HEK293 (cell line): Measurements from ENCODE around the gene ACADVL.

Source experiments
- CTCF ChIA-PET: fragments of 350-600 bp; formaldehyde crosslinking; extraction: SDS; loops from one replicate; lab custom pipeline; 2021; ENCODE audit warnings: antibody characterized with exemption; lab: Yijun Ruan, JAX
- POLR2A ChIA-PET: fragments of 300-600 bp; formaldehyde crosslinking; extraction: SDS; loops from one replicate; lab custom pipeline; 2020; ENCODE audit warnings: antibody characterized with exemption, inconsistent platforms; lab: Yijun Ruan, JAX
- H3K27ac ChIP-seq: fragments of 200-500 bp; sonication (Bioruptor generic); 2 replicates; pipeline ENCODE4 v1.5.1; 2014; ENCODE audit warnings: low read depth, low read length, control low read depth, inconsistent platforms; ENCODE audit errors: extremely low read depth
- H3K36me3 ChIP-seq, 2 experiments: fragments of 200-500 bp in 1 of 2; sonication (Bioruptor generic) in 1 of 2; 1 replicate in 1 of 2; 2 replicates in 1 of 2; pipeline ENCODE4 v1.5.1; 2014 to 2017; ENCODE audit warnings: inconsistent platforms in 2 of 2, low read length in 2 of 2; ENCODE audit not compliant: control insufficient read depth in 2 of 2, insufficient read depth in 1 of 2
- H3K4me1 ChIP-seq: fragments of 200-500 bp; sonication (Bioruptor generic); 2 replicates; pipeline ENCODE4 v1.5.1; 2014; ENCODE audit warnings: mild to moderate bottlenecking, low read length, inconsistent platforms; ENCODE audit not compliant: control insufficient read depth, insufficient read depth
- H3K4me3 ChIP-seq: 2 replicates; pipeline ENCODE4 v1.5.1; 2011; ENCODE audit warnings: low read depth, mild to moderate bottlenecking, control low read depth, low read length, moderate library complexity
- H3K9me3 ChIP-seq: fragments of 200-500 bp; sonication (Bioruptor generic); 2 replicates; pipeline ENCODE4 v1.5.1; 2014; ENCODE audit warnings: low read depth, low read length, inconsistent platforms; ENCODE audit not compliant: control insufficient read depth, insufficient read depth
- BCL11B ChIP-seq: fragments of 450-650 bp; formaldehyde crosslinking; IDR thresholded peaks from 2 replicates; pipeline ENCODE4 v1.5.1; 2016; ENCODE audit warnings: low read depth, missing biosample characterization, missing genetic modification characterization
- KLF1 ChIP-seq: fragments of 450-650 bp; formaldehyde crosslinking; IDR thresholded peaks from 2 replicates; pipeline ENCODE4 v1.5.1; 2016; ENCODE audit warnings: missing biosample characterization, missing genetic modification characterization
- PRDM1 ChIP-seq: fragments of 450-650 bp; formaldehyde crosslinking; IDR thresholded peaks from 2 replicates; pipeline ENCODE4; 2016; ENCODE audit warnings: missing biosample characterization, missing genetic modification characterization
- RBAK ChIP-seq: fragments of 450-650 bp; formaldehyde crosslinking; IDR thresholded peaks from 2 replicates; pipeline ENCODE4 v1.5.1; 2016; ENCODE audit warnings: missing biosample characterization, missing genetic modification characterization
- YY1 ChIP-seq: fragments of 450-650 bp; formaldehyde crosslinking; IDR thresholded peaks from 2 replicates; pipeline ENCODE4 v1.5.1; 2018; ENCODE audit warnings: missing biosample characterization, missing genetic modification characterization
- ZBTB17 ChIP-seq: fragments of 450-650 bp; formaldehyde crosslinking; IDR thresholded peaks from 2 replicates; pipeline ENCODE4 v1.5.1; 2016; ENCODE audit warnings: missing biosample characterization, missing genetic modification characterization
- ZBTB21 ChIP-seq: fragments of 450-650 bp; formaldehyde crosslinking; IDR thresholded peaks from 2 replicates; pipeline ENCODE4 v1.5.1; 2017; ENCODE audit warnings: missing biosample characterization, missing genetic modification characterization
- ZEB2 ChIP-seq: fragments of 450-650 bp; formaldehyde crosslinking; IDR thresholded peaks from 2 replicates; pipeline ENCODE4 v1.5.1; 2016; ENCODE audit warnings: missing biosample characterization, missing genetic modification characterization
- ZFP3 ChIP-seq: fragments of 450-650 bp; formaldehyde crosslinking; IDR thresholded peaks from 2 replicates; pipeline ENCODE4 v1.5.1; 2016; ENCODE audit warnings: low read depth, missing biosample characterization, missing genetic modification characterization
- ZNF155 ChIP-seq: fragments of 450-650 bp; formaldehyde crosslinking; IDR thresholded peaks from 2 replicates; pipeline ENCODE4 v1.5.1; 2016; ENCODE audit warnings: missing biosample characterization, missing genetic modification characterization
- ZNF157 ChIP-seq: fragments of 450-650 bp; formaldehyde crosslinking; IDR thresholded peaks from 2 replicates; pipeline ENCODE4 v1.5.1; 2016; ENCODE audit warnings: missing biosample characterization, missing genetic modification characterization
- ZNF19 ChIP-seq: fragments of 450-650 bp; formaldehyde crosslinking; IDR thresholded peaks from 2 replicates; pipeline ENCODE4; 2016; ENCODE audit warnings: missing biosample characterization, missing genetic modification characterization, low read depth
- ZNF202 ChIP-seq: fragments of 450-650 bp; formaldehyde crosslinking; IDR thresholded peaks from 2 replicates; pipeline ENCODE4 v1.5.1; 2016; ENCODE audit warnings: missing biosample characterization, missing genetic modification characterization, borderline replicate concordance
- ZNF239 ChIP-seq: fragments of 450-650 bp; formaldehyde crosslinking; IDR thresholded peaks from 2 replicates; pipeline ENCODE4 v1.5.1; 2016; ENCODE audit warnings: missing biosample characterization, missing genetic modification characterization
- ZNF24 ChIP-seq: fragments of 450-650 bp; formaldehyde crosslinking; IDR thresholded peaks from 2 replicates; pipeline ENCODE4 v1.5.1; 2016; ENCODE audit warnings: missing biosample characterization, missing genetic modification characterization
- ZNF26 ChIP-seq: fragments of 450-650 bp; formaldehyde crosslinking; IDR thresholded peaks from 2 replicates; pipeline ENCODE4 v1.5.1; 2016; ENCODE audit warnings: missing biosample characterization, missing genetic modification characterization
- ZNF416 ChIP-seq: fragments of 450-650 bp; formaldehyde crosslinking; IDR thresholded peaks from 2 replicates; pipeline ENCODE4 v1.5.1; 2016; ENCODE audit warnings: missing biosample characterization, missing genetic modification characterization
- ZNF488 ChIP-seq: fragments of 450-650 bp; formaldehyde crosslinking; IDR thresholded peaks from 2 replicates; pipeline ENCODE4 v1.5.1; 2016; ENCODE audit warnings: missing biosample characterization, missing genetic modification characterization
- ZNF529 ChIP-seq: fragments of 450-650 bp; formaldehyde crosslinking; IDR thresholded peaks from 2 replicates; pipeline ENCODE4 v1.5.1; 2017; ENCODE audit warnings: missing genetic modification characterization, missing biosample characterization; ENCODE audit not compliant: insufficient replicate concordance
- ZNF544 ChIP-seq: fragments of 450-650 bp; formaldehyde crosslinking; IDR thresholded peaks from 2 replicates; pipeline ENCODE4 v1.5.0; 2017; ENCODE audit warnings: missing biosample characterization, missing genetic modification characterization
- ZNF558 ChIP-seq: fragments of 450-650 bp; formaldehyde crosslinking; IDR thresholded peaks from 2 replicates; pipeline ENCODE4 v1.5.1; 2016; ENCODE audit warnings: missing biosample characterization, missing genetic modification characterization
- ZNF560 ChIP-seq: fragments of 450-650 bp; formaldehyde crosslinking; IDR thresholded peaks from 2 replicates; pipeline ENCODE4 v1.5.1; 2017; ENCODE audit warnings: missing biosample characterization, missing genetic modification characterization, borderline replicate concordance
- ZNF600 ChIP-seq: fragments of 450-650 bp; formaldehyde crosslinking; IDR thresholded peaks from 2 replicates; pipeline ENCODE4 v1.5.1; 2016; ENCODE audit warnings: missing biosample characterization, missing genetic modification characterization
- ZNF639 ChIP-seq: fragments of 450-650 bp; formaldehyde crosslinking; IDR thresholded peaks from 2 replicates; pipeline ENCODE4 v1.5.1; 2016; ENCODE audit warnings: missing biosample characterization, missing genetic modification characterization
- ZNF660 ChIP-seq: fragments of 450-650 bp; IDR thresholded peaks from 2 replicates; pipeline ENCODE4 v1.5.1; 2018; ENCODE audit warnings: missing biosample characterization, mild to moderate bottlenecking, missing genetic modification characterization
- ZNF664 ChIP-seq: fragments of 450-650 bp; formaldehyde crosslinking; IDR thresholded peaks from 2 replicates; pipeline ENCODE4 v1.5.1; 2016; ENCODE audit warnings: missing biosample characterization, missing genetic modification characterization
- ZSCAN18 ChIP-seq: fragments of 450-650 bp; formaldehyde crosslinking; IDR thresholded peaks from 2 replicates; pipeline ENCODE4 v1.5.1; 2016; ENCODE audit warnings: missing biosample characterization, missing genetic modification characterization
- ZSCAN30 ChIP-seq: fragments of 450-650 bp; IDR thresholded peaks from 2 replicates; pipeline ENCODE4 v1.5.1; 2018; ENCODE audit warnings: missing biosample characterization, mild to moderate bottlenecking, missing genetic modification characterization, moderate library complexity
- TF ChIP-seq, protein P1 (sequence below): fragments of 450-650 bp; formaldehyde crosslinking; IDR thresholded peaks from 2 replicates; pipeline ENCODE4 v1.5.1; 2016; ENCODE audit warnings: missing biosample characterization, missing genetic modification characterization, borderline replicate concordance

ACADVL gene

GRCh38 chr17:7177954-7178477, 41.7 kb upstream of the ACADVL start (continued):
- TF ChIP-seq, protein P1, sequence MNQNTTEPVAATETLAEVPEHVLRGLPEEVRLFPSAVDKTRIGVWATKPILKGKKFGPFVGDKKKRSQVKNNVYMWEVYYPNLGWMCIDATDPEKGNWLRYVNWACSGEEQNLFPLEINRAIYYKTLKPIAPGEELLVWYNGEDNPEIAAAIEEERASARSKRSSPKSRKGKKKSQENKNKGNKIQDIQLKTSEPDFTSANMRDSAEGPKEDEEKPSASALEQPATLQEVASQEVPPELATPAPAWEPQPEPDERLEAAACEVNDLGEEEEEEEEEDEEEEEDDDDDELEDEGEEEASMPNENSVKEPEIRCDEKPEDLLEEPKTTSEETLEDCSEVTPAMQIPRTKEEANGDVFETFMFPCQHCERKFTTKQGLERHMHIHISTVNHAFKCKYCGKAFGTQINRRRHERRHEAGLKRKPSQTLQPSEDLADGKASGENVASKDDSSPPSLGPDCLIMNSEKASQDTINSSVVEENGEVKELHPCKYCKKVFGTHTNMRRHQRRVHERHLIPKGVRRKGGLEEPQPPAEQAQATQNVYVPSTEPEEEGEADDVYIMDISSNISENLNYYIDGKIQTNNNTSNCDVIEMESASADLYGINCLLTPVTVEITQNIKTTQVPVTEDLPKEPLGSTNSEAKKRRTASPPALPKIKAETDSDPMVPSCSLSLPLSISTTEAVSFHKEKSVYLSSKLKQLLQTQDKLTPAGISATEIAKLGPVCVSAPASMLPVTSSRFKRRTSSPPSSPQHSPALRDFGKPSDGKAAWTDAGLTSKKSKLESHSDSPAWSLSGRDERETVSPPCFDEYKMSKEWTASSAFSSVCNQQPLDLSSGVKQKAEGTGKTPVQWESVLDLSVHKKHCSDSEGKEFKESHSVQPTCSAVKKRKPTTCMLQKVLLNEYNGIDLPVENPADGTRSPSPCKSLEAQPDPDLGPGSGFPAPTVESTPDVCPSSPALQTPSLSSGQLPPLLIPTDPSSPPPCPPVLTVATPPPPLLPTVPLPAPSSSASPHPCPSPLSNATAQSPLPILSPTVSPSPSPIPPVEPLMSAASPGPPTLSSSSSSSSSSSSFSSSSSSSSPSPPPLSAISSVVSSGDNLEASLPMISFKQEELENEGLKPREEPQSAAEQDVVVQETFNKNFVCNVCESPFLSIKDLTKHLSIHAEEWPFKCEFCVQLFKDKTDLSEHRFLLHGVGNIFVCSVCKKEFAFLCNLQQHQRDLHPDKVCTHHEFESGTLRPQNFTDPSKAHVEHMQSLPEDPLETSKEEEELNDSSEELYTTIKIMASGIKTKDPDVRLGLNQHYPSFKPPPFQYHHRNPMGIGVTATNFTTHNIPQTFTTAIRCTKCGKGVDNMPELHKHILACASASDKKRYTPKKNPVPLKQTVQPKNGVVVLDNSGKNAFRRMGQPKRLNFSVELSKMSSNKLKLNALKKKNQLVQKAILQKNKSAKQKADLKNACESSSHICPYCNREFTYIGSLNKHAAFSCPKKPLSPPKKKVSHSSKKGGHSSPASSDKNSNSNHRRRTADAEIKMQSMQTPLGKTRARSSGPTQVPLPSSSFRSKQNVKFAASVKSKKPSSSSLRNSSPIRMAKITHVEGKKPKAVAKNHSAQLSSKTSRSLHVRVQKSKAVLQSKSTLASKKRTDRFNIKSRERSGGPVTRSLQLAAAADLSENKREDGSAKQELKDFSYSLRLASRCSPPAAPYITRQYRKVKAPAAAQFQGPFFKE (tag by site-specific recombination), result no peak
- no peak for TF ChIP-seq ZSCAN30 (tag by site-specific recombination)
- no peak for TF ChIP-seq ZNF558
- no peak for TF ChIP-seq ZNF639 (tag by site-specific recombination)
- TF ChIP-seq ZNF155 (tag by site-specific recombination), result no peak
- TF ChIP-seq ZFP3 (tag by site-specific recombination), result no peak
- no peak for TF ChIP-seq ZNF544 (tag by site-specific recombination)
- no peak for TF ChIP-seq YY1
- no peak for TF ChIP-seq ZNF157 (tag by site-specific recombination)
- TF ChIP-seq ZBTB17, result no peak
- TF ChIP-seq PRDM1 (tag by site-specific recombination), result no peak
- TF ChIP-seq KLF1 (tag by site-specific recombination), result 0 out of 2 replicates have a peak, but pooled peaks have one; percentile 9
- no peak for TF ChIP-seq RBAK (tag by site-specific recombination)
- TF ChIP-seq ZNF19, result no peak
- no peak for TF ChIP-seq ZNF664
- no peak for TF ChIP-seq ZNF660 (tag by site-specific recombination)

DNA sequence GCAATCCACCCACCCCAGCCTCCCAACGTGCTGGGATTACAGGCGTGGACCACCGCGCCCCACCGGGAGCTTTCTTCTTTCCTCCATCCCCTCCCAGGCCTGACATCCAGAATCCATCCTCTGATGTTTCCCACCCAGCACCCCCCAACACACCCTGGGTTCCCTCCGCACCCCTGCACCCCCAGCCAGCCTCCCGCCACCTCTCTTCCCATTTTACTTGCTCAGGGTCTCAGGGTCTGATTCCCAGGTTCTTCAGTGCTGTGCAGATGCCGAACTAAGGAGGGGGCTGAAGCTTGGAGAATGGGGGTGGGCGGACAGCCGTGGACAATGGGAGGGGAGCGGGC, 40.8 kb upstream of the ACADVL start:
- peaks cover 8% of the 10 kb centered on the region for H3K4me1 ChIP-seq
- ChIA-PET POLR2A (interaction anchor here (1.0 kb wide), 1 partner anchor 150 kb away, joined by 10 read pairs; the partner anchor contains the start of gene NEURL4), CTCF (interaction anchor here (0.6 to 2.5 kb wide), 3 partner anchors 42 to 443 kb away, joined by 4 to 50 read pairs (median 4); partner anchors contain the start of gene SLC16A11)
- no peaks in the 10 kb centered on the region for H3K9me3 ChIP-seq
- no peak overlapping the region for H3K27ac ChIP-seq
- H3K4me3 ChIP-seq, result no peak overlapping the region
- H3K36me3 ChIP-seq, result no peaks in the 10 kb centered on the region; a peak in 1 of 3 replicates
- no peak for TF ChIP-seq ZBTB21 (tag by site-specific recombination)
- no peak for TF ChIP-seq ZNF488
- no peak for TF ChIP-seq ZNF239
- TF ChIP-seq BCL11B (tag by site-specific recombination), result no peak
- TF ChIP-seq ZNF24, result no peak
- TF ChIP-seq ZNF26 (tag by site-specific recombination), result no peak
- no peak for TF ChIP-seq ZSCAN18
- TF ChIP-seq ZEB2 (tag by site-specific recombination), result no peak
- TF ChIP-seq ZNF202 (tag by site-specific recombination), result no peak
- no peak for TF ChIP-seq ZNF600 (tag by site-specific recombination)
- TF ChIP-seq ZFP3 (tag by site-specific recombination), result no peak
- no peak for TF ChIP-seq ZNF529
- TF ChIP-seq ZNF560 (tag by site-specific recombination), result no peak
- TF ChIP-seq ZNF416 (tag by site-specific recombination), result no peak
